IMR-90 (cell line): Measurements from ENCODE around the gene MAP3K13. TPM values are rescaled to one million over a fixed set of nuclear protein-coding genes. Genes with fewer than 3 reads are reported as not detected.

Experiments
- ATAC-seq: fragments of 200-7000 bp; cut with Tn5 transposase; 2 replicates; pipeline ENCODE4 v1.9.1; 2020; ENCODE audit warnings: low read depth, mild to moderate bottlenecking, moderate library complexity
- BruUV-seq: library from RNA; stranded (reverse); fragments of 400-500 nt; replicated peaks from 2 replicates; lab custom pipeline; 2021; lab: Mats Ljungman, UMichigan
- CTCF ChIA-PET: fragments of 300-600 bp; formaldehyde crosslinking; extraction: SDS; loops from one replicate; lab custom pipeline; 2021; ENCODE audit warnings: antibody characterized with exemption; lab: Yijun Ruan, JAX
- POLR2A ChIA-PET: fragments of 300-600 bp; sonication (Branson Sonifier 250); formaldehyde crosslinking; loops from one replicate; lab custom pipeline; 2022; ENCODE audit warnings: antibody characterized with exemption; ENCODE audit not compliant: unreplicated experiment; lab: Charles Lee
- DNase-seq: peaks from one replicate; pipeline ENCODE4 v3.0.0; 2013
- H2AFZ ChIP-seq: replicated peaks from 2 replicates; pipeline ENCODE3; 2013; ENCODE audit warnings: low read length, mild to moderate bottlenecking; ENCODE audit not compliant: poor library complexity
- H2AK5ac ChIP-seq: 2 replicates; pipeline ENCODE4 v1.6.1; 2013; ENCODE audit warnings: low read depth, low read length, inconsistent platforms
- H2AK9ac ChIP-seq: replicated peaks from 2 replicates; pipeline ENCODE3; 2013; ENCODE audit warnings: mild to moderate bottlenecking, low read depth, low read length, moderate library complexity; ENCODE audit not compliant: poor library complexity
- H2BK120ac ChIP-seq: 2 replicates; pipeline ENCODE4 v1.6.1; 2013; ENCODE audit warnings: low read depth, low read length, inconsistent platforms
- H2BK15ac ChIP-seq: 3 replicates; pipeline ENCODE4 v1.6.1; 2013; ENCODE audit warnings: low read depth, low read length, inconsistent platforms
- H2BK20ac ChIP-seq: 2 replicates; pipeline ENCODE4 v1.6.1; 2013; ENCODE audit warnings: low read depth, mild to moderate bottlenecking, inconsistent platforms, low read length, moderate library complexity
- H2BK5ac ChIP-seq: 2 replicates; pipeline ENCODE4 v1.6.1; 2013; ENCODE audit warnings: mild to moderate bottlenecking, low read depth, low read length, inconsistent platforms; ENCODE audit not compliant: poor library complexity, severe bottlenecking
- H3K14ac ChIP-seq: replicated peaks from 2 replicates; pipeline ENCODE4 v1.6.1; 2013; ENCODE audit warnings: low read depth, low read length, inconsistent platforms
- H3K18ac ChIP-seq: 2 replicates; pipeline ENCODE4 v1.6.1; 2013; ENCODE audit warnings: low read depth, low read length, control low read depth
- H3K23ac ChIP-seq: 2 replicates; pipeline ENCODE4 v1.6.1; 2013; ENCODE audit warnings: low read depth, low read length, inconsistent platforms
- H3K27ac ChIP-seq: 2 replicates; pipeline ENCODE4 v1.5.1; 2013; ENCODE audit warnings: mild to moderate bottlenecking, control low read depth, low read length; ENCODE audit not compliant: insufficient read depth
- H3K27me3 ChIP-seq: 2 replicates; pipeline ENCODE4 v1.6.1; 2013; ENCODE audit warnings: low read length; ENCODE audit not compliant: control insufficient read depth, insufficient read depth
- H3K36me3 ChIP-seq: 2 replicates; pipeline ENCODE4 v1.6.1; 2013; ENCODE audit warnings: low read length, mixed read lengths; ENCODE audit not compliant: control insufficient read depth, insufficient read depth
- H3K4ac ChIP-seq: 2 replicates; pipeline ENCODE4 v1.6.1; 2013; ENCODE audit warnings: low read depth, low read length, inconsistent platforms
- H3K4me1 ChIP-seq: 2 replicates; pipeline ENCODE4 v1.6.1; 2013; ENCODE audit warnings: low read length, mixed read lengths; ENCODE audit not compliant: control insufficient read depth, insufficient read depth
- H3K4me2 ChIP-seq: 2 replicates; pipeline ENCODE4 v1.6.1; 2013; ENCODE audit warnings: low read depth, mild to moderate bottlenecking, control low read depth, low read length, moderate library complexity
- H3K4me3 ChIP-seq: 2 replicates; pipeline ENCODE4 v1.5.1; 2013; ENCODE audit warnings: low read depth, mild to moderate bottlenecking, control low read depth, low read length, moderate library complexity; ENCODE audit not compliant: insufficient read depth
- H3K56ac ChIP-seq: 2 replicates; pipeline ENCODE4 v1.6.1; 2013; ENCODE audit warnings: low read length, inconsistent platforms; ENCODE audit not compliant: insufficient read depth; ENCODE audit errors: extremely low read depth
- H3K79me1 ChIP-seq, 2 experiments: 2 replicates each; pipeline ENCODE4 v1.6.1; 2013; ENCODE audit warnings: low read length in 2 of 2, inconsistent platforms in 1 of 2, low read depth in 1 of 2
- H3K9ac ChIP-seq: 2 replicates; pipeline ENCODE4 v1.6.1; 2013; ENCODE audit warnings: low read depth, low read length, control low read depth
- H3K9me1 ChIP-seq: 2 replicates; pipeline ENCODE4 v1.6.1; 2013; ENCODE audit warnings: low read length, inconsistent platforms; ENCODE audit not compliant: insufficient read depth
- H3K9me3 ChIP-seq: 2 replicates; pipeline ENCODE4 v1.6.1; 2013; ENCODE audit warnings: low read length; ENCODE audit not compliant: control insufficient read depth, insufficient read depth
- H4K20me1 ChIP-seq: 2 replicates; pipeline ENCODE4 v1.6.1; 2013; ENCODE audit warnings: low read length, inconsistent platforms; ENCODE audit not compliant: insufficient read depth
- H4K5ac ChIP-seq: 2 replicates; pipeline ENCODE4 v1.6.1; 2013; ENCODE audit warnings: mild to moderate bottlenecking, low read depth, low read length, control low read depth
- H4K8ac ChIP-seq, 2 experiments: 2 replicates each; pipeline ENCODE4 v1.6.1; 2013; ENCODE audit warnings: low read depth in 2 of 2, low read length in 2 of 2, control low read depth in 1 of 2, inconsistent platforms in 1 of 2
- H4K91ac ChIP-seq: 2 replicates; pipeline ENCODE4 v1.6.1; 2013; ENCODE audit warnings: low read depth, low read length, inconsistent platforms; ENCODE audit not compliant: insufficient read depth
- CEBPB ChIP-seq: IDR thresholded peaks from 2 replicates; pipeline ENCODE4 v1.6.1; 2012; ENCODE audit warnings: low read depth, low read length, improper control_type of control experiment
- RCOR1 ChIP-seq: IDR thresholded peaks from 2 replicates; pipeline ENCODE4 v1.6.1; 2012; ENCODE audit warnings: mild to moderate bottlenecking, low read length, improper control_type of control experiment; ENCODE audit not compliant: insufficient replicate concordance
- WGBS, 2 experiments: methylation state at CpG; one replicate each; pipeline versions ENCODE4 v1.1.5 to v1.1.7; 2013; ENCODE audit warnings: missing lambda C conversion rate in 2 of 2; ENCODE audit not compliant: insufficient read length in 1 of 2; ENCODE audit errors: extremely low coverage in 2 of 2; 5-methylcytosine and 5-hydroxymethylcytosine counted together
- dilution Hi-C: fragments of 300-500 bp; cut with HindIII; formaldehyde crosslinking; loops from one replicate; pipeline ENCODE4 v1.14.3; 2018; ENCODE audit warnings: low sequenced_read_pairs; ENCODE audit not compliant: unreplicated experiment
- in situ Hi-C: fragments of 300-500 bp; cut with MboI; formaldehyde crosslinking; loops from 3 replicates; pipeline ENCODE4 v1.14.3; 2019; ENCODE audit warnings: low sequenced_read_pairs, inconsistent platforms, mixed read lengths
- intact Hi-C: fragments of 100-400 bp; cut with micrococcal nuclease; formaldehyde crosslinking; loops from 2 replicates; pipeline ENCODE4 v1.10.0; 2022
- polyA plus RNA-seq, 3 experiments: library from polyadenylated mRNA; depleted of rRNA; stranded (reverse); fragments of >200 nt; gene quantifications; 2 replicates each; pipeline ENCODE4 v1.2.3, GENCODE V29; 2012; ENCODE audit warnings: low replicate concordance in 1 of 3
- total RNA-seq: library from RNA; depleted of rRNA; stranded (reverse); fragments of >200 nt; gene quantifications from 2 replicates; pipeline ENCODE4 v1.2.3, GENCODE V29; 2012

The MAP3K13 gene
- total and polyA plus RNA-seq, 2 of the 4 experiments (the other 2 are of a cell fraction), result 9.9 to 17.6 TPM

GRCh38 chr3:185534511-185534910 lies 171.6 kb downstream of the MAP3K13 start:
- Histone ChIP-seq H3K4me3 (no peak overlapping the region), H4K20me1 (no peaks in the 10 kb centered on the region), H3K4ac (no peak overlapping the region), H3K79me1 (no peaks in the 10 kb centered on the region), H2AFZ (no peak overlapping the region), H3K14ac (no peak overlapping the region), H2BK5ac (no peak overlapping the region), H3K9ac (no peak overlapping the region), H3K23ac (no peak overlapping the region), H2AK5ac (no peak overlapping the region), H2BK120ac (no peak overlapping the region), H3K9me1 (no peaks in the 10 kb centered on the region; the same call in 1 of the 2 replicates), H4K5ac (no peak overlapping the region), H2BK15ac (no peak overlapping the region), H3K27ac (no peak overlapping the region), H3K4me1 (no peaks in the 10 kb centered on the region), H3K9me3 (no peaks in the 10 kb centered on the region), H3K27me3 (no peaks in the 10 kb centered on the region), H4K91ac (no peak overlapping the region), H3K56ac (no peak overlapping the region), H2AK9ac (no peak overlapping the region), H3K4me2 (no peak overlapping the region), H4K8ac (no peak overlapping the region), H3K18ac (no peak overlapping the region), H2BK20ac (no peak overlapping the region), H3K36me3 (no peaks in the 10 kb centered on the region)
- dilution Hi-C loops, result no loop called here
- peak; percentile 35; the same call in 1 of the 2 replicates for ATAC-seq
- in situ Hi-C loops, result no loop called here
- no TSS peak for BruUV-seq
- intact Hi-C loops, result no loop called here
- peak; percentile 56 for DNase-seq
- ChIA-PET POLR2A (no interaction called here), CTCF (interaction anchor here (0.6 kb wide), 1 partner anchor 20 kb away, joined by 3 read pairs; no protein-coding TSS in a partner anchor)
- no CpG with 5 or more reads among the region's 2 CpGs for WGBS, 2 experiments
- peak; percentile 66 for TF ChIP-seq CEBPB
- no peak for TF ChIP-seq RCOR1
